Upper lobe of left lung (tissue), 6 donors: Measurements from ENCODE around the gene DNAH8. TPM values are rescaled to one million over a fixed set of nuclear protein-coding genes. Genes with fewer than 3 reads are reported as not detected.
A peak's percentile ranks its signal among the peaks of the same experiment; 100 is the strongest.

ENCODE experiments used
- ATAC-seq, 2 donors: fragments of 200-7000 bp; cut with Tn5 transposase; one replicate each; pipeline ENCODE4 v1.9.1; 2022; ENCODE audit warnings: mild to moderate bottlenecking in 2 of 2, moderate library complexity in 2 of 2; ENCODE audit not compliant: low FRiP score in 2 of 2
- DNase-seq, 2 donors: peaks; one replicate each; pipeline ENCODE4 v3.0.0-alpha.2; 2019 to 2020
- H3K27ac ChIP-seq, 4 donors: fragments of 200-600 bp; sonication (generic); one replicate each; pipeline ENCODE4 v1.5.1; 2016 to 2019
- H3K27me3 ChIP-seq, 4 donors: fragments of 200-600 bp; sonication (generic); one replicate each; pipeline ENCODE4 v1.5.1; 2017 to 2019
- H3K36me3 ChIP-seq, 4 donors: fragments of 200-600 bp; sonication (generic); one replicate each; pipeline ENCODE4 v1.5.1; 2016 to 2019
- H3K4me1 ChIP-seq, 4 donors: fragments of 200-600 bp; sonication (generic); one replicate each; pipeline ENCODE4 v1.5.1; 2018 to 2019
- H3K4me3 ChIP-seq, 4 donors: fragments of 200-600 bp; sonication (generic); one replicate each; pipeline ENCODE4 v1.5.1; 2017 to 2019; ENCODE audit warnings: mild to moderate bottlenecking in 2 of 4, moderate library complexity in 1 of 4
- H3K9me3 ChIP-seq, 4 donors: fragments of 200-600 bp; sonication (generic); one replicate each; pipeline ENCODE4 v1.5.1; 2018 to 2019
- CTCF ChIP-seq, 6 experiments: fragments of 450-650 bp in 4 of 6; fragments of 200-600 bp in 2 of 6; sonication (generic) in 2 of 6; IDR thresholded peaks; one replicate each; pipeline ENCODE4 v1.5.1; 2016 to 2019; ENCODE audit warnings: antibody characterized with exemption in 6 of 6
- EP300 ChIP-seq, 4 donors: sonication (generic); formaldehyde crosslinking; IDR thresholded peaks; one replicate each; pipeline ENCODE4 v1.5.1; 2017; ENCODE audit warnings: antibody characterized with exemption in 4 of 4, control low read depth in 2 of 4
- POLR2A ChIP-seq, 4 donors: fragments of 450-650 bp; IDR thresholded peaks; one replicate each; pipeline ENCODE4 v1.5.1; 2016 to 2017; ENCODE audit warnings: antibody characterized with exemption in 4 of 4, mild to moderate bottlenecking in 2 of 4
- POLR2AphosphoS5 ChIP-seq, 2 donors: sonication (generic); formaldehyde crosslinking; IDR thresholded peaks; one replicate each; pipeline ENCODE4 v1.5.1; 2017; ENCODE audit warnings: antibody characterized with exemption in 2 of 2
- WGBS, 2 donors: methylation state at CpG; one replicate each; pipeline ENCODE4 v1.1.5; 2017 to 2018; 5-methylcytosine and 5-hydroxymethylcytosine counted together
- total RNA-seq, 6 donors: library from RNA; depleted of rRNA in 4 of 6; stranded (reverse); fragments of >200 nt in 4 of 6; gene quantifications; one replicate each; pipeline versions ENCODE4 v1.1.0 to v1.2.1, GENCODE V29; 2016 to 2021
- donor health status: DM: no; HTN: no; CAD: no; lungs with moderate emphysema.
- donor health status: DM: no; HTN: yes; CAD: no; lungs with severe emphysema.

DNAH8 gene
- total RNA-seq, 6 donors from 2014 or later = under 0.01 to 0.24 (median 0.15) TPM; not detected in 2

GRCh38 chr6:38976051-38976450 is 260.9 kb downstream of the DNAH8 start:
- 81 to 87% methylated on average over 3 of the region's 3 CpGs for WGBS, 2 donors
- no peaks in the 10 kb centered on the region for H3K4me1 ChIP-seq

GRCh38 chr6:38976801-38977500 is 261.8 kb downstream of the DNAH8 start:
- no peak for DNase-seq
- no peaks in the 10 kb centered on the region for H3K9me3 ChIP-seq
- H3K4me1 ChIP-seq = no peaks in the 10 kb centered on the region
- H3K27ac ChIP-seq = no peak overlapping the region
- ATAC-seq = no peak
- no peaks in the 10 kb centered on the region for H3K27me3 ChIP-seq
- 65 to 68% methylated on average over 6 of the region's 6 CpGs for WGBS, 2 donors
- no peak overlapping the region for H3K4me3 ChIP-seq
- H3K36me3 ChIP-seq = no peaks in the 10 kb centered on the region
- TF ChIP-seq CTCF (IDR thresholded peaks at IDR 0.05) (no peak), EP300 (IDR thresholded peaks at IDR 0.05) (no peak), POLR2AphosphoS5 (IDR thresholded peaks at IDR 0.05) (no peak)

More at GRCh38 chr6:38976051-38976450, 260.9 kb downstream of the DNAH8 start:
- Histone ChIP-seq H3K36me3 (no peaks in the 10 kb centered on the region), H3K27ac (no peak overlapping the region), H3K9me3 (no peaks in the 10 kb centered on the region), H3K4me3 (no peak overlapping the region), H3K27me3 (no peaks in the 10 kb centered on the region)
- ATAC-seq = no peak
- DNase-seq = no peak
- TF ChIP-seq POLR2A (IDR thresholded peaks at IDR 0.05) (no peak), CTCF (IDR thresholded peaks at IDR 0.05) (no peak), EP300 (IDR thresholded peaks at IDR 0.05) (no peak), POLR2AphosphoS5 (IDR thresholded peaks at IDR 0.05) (no peak)

- ATAC-seq = no peak
- WGBS, 2 donors = 73 to 78% methylated on average over 3 of the region's 3 CpGs
- H3K4me1 ChIP-seq = no peaks in the 10 kb centered on the region
- TF ChIP-seq EP300 (IDR thresholded peaks at IDR 0.05) (no peak), POLR2A (IDR thresholded peaks at IDR 0.05) (no peak), POLR2AphosphoS5 (IDR thresholded peaks at IDR 0.05) (no peak), CTCF (IDR thresholded peaks at IDR 0.05) (no peak)
- no peaks in the 10 kb centered on the region for H3K9me3 ChIP-seq
- H3K27me3 ChIP-seq = no peaks in the 10 kb centered on the region
- no peak overlapping the region for H3K27ac ChIP-seq
- H3K36me3 ChIP-seq = no peaks in the 10 kb centered on the region
- no peak for DNase-seq
- no peak overlapping the region for H3K4me3 ChIP-seq
Observed at GRCh38 chr6:38978139-38978704, 263.1 kb downstream of the DNAH8 start.

GRCh38 chr6:38982470-38982869 is 267.4 kb downstream of the DNAH8 start:
- H3K27me3 ChIP-seq = no peaks in the 10 kb centered on the region
- no peak overlapping the region for H3K4me3 ChIP-seq
- no peak overlapping the region for H3K27ac ChIP-seq
- no peaks in the 10 kb centered on the region for H3K4me1 ChIP-seq
- peak in 1 of 2 donors; percentile 25 for DNase-seq
- no peaks in the 10 kb centered on the region for H3K36me3 ChIP-seq
- TF ChIP-seq POLR2A (IDR thresholded peaks at IDR 0.05) (no peak), POLR2AphosphoS5 (IDR thresholded peaks at IDR 0.05) (no peak), CTCF (IDR thresholded peaks at IDR 0.05) (no peak), EP300 (IDR thresholded peaks at IDR 0.05) (no peak)
- 64% methylated on average over 2 of the region's 2 CpGs for WGBS, 2 donors
- ATAC-seq = no peak
- no peaks in the 10 kb centered on the region for H3K9me3 ChIP-seq

GRCh38 chr6:38984723-38985122 is 269.6 kb downstream of the DNAH8 start:
- no peaks in the 10 kb centered on the region for H3K9me3 ChIP-seq
- H3K27ac ChIP-seq = no peak overlapping the region
- no peak for DNase-seq
- no peaks in the 10 kb centered on the region for H3K4me1 ChIP-seq
- no peak overlapping the region for H3K4me3 ChIP-seq
- no peaks in the 10 kb centered on the region for H3K36me3 ChIP-seq
- TF ChIP-seq CTCF (IDR thresholded peaks at IDR 0.05) = no peak
- H3K27me3 ChIP-seq = no peaks in the 10 kb centered on the region
- ATAC-seq = no peak
- 82 to 91% methylated on average over 3 of the region's 3 CpGs for WGBS, 2 donors
